Fibroblast of lung (primary cell): ENCODE measurements around the gene RAP1A.

ENCODE experiments used
- CTCF ChIP-seq, 2 donors: IDR thresholded peaks in 1 of 2; conservative IDR thresholded peaks in 1 of 2; 1 replicate in 1 of 2; 2 replicates in 1 of 2; pipeline ENCODE4 v1.5.1; 2011 to 2012; ENCODE audit warnings: low read length in 2 of 2, control low read depth in 1 of 2, inconsistent platforms in 1 of 2, low read depth in 1 of 2, mild to moderate bottlenecking in 1 of 2
- EZH2 ChIP-seq: IDR thresholded peaks from 2 replicates; pipeline ENCODE4 v1.5.1; 2012; ENCODE audit warnings: low read length, control low read depth, mild to moderate bottlenecking; ENCODE audit errors: missing control alignments

DNA sequence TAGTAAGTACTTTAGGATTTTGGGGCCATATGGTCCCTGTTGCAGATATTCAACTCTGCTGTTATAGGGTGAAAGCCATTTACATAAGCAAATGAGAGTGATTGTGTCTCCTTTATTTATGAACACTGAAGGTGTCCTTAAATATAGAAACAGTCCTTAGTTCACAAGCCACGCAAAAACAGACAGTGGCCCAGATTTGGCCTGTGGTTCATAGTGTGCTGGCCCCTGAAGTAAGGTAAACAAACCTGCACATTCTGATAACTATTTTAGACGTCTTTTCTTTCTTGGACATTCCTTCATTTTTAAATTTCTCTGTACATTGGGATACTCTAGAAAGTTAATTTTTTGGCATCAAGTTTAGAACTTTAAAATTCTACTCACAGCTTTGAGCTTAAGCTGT lies 23.5 kb downstream of the RAP1A start:
- TF ChIP-seq CTCF (conservative IDR thresholded peaks at IDR 0.05 in 1 of 2, IDR thresholded peaks at IDR 0.05 in 1 of 2; ENCODE audit: low read depth in 1 of 2, low read length in 2 of 2) (no peak), EZH2 (no peak)
